ENCODE results near the gene FLNC.

The FLNC gene

GRCh38 chr7:128884561-128885369 lies 54.6 kb downstream of the FLNC start:
- no peaks in the 10 kb centered on the region for H3K27me3 ChIP-seq (ENCODE audit: low read depth, low read length)
- H3K27ac ChIP-seq (ENCODE audit: low read length), result no peak overlapping the region
- no peak overlapping the region for H3K4me3 ChIP-seq (ENCODE audit: low read depth in 1 of 2, low read length in 2 of 2)
- H3K4me1 ChIP-seq (ENCODE audit: control insufficient read depth in 1 of 2, insufficient read depth in 2 of 2, low read length in 2 of 2), result peaks cover 0 to 4% of the 10 kb centered on the region in 2 donors
- H3K9me3 ChIP-seq (ENCODE audit: control insufficient read depth in 1 of 2, low read length in 2 of 2), result no peaks in the 10 kb centered on the region
- no peaks in the 10 kb centered on the region for H3K36me3 ChIP-seq (ENCODE audit: control insufficient read depth in 1 of 2, insufficient read depth in 2 of 2, low read length in 2 of 2)

DNA sequence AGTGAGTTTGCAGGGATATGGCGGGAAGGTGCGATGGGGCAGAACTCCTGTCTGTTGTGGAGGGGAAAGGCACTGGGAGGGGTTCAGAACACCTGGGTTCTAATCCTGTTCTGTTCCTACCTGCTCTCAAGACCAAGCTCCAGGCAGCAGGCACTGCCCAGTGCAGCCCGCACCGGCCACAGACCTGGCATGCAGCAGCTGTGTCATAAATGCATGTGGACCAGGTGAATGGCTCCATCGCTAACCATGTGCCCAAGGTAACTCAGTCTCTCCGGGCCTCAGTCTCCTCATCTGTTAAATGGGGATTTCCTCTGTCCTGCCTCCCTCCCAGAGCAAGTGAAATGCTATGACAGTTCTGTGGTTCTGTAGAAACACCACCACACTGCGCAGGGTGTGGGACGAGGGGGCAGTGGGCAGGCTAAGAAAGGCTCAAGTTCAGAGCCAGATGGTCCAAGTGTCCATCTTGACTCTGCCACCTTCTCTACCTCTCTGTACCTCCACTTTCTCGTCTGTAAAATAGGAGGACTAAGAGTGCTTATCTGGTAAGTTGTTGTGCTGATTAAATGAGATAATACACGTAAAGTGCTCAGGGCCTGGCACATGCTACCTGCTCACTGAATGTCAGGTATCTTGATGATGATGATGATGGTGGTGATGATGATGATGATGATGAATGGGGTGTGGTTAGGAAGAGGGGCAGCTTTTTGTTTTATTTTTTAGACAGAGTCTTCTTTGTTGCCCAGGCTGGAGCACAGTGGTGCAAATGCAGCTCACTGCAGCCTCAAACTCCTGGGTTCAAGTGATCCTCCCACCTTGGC lies 55.4 kb downstream of the FLNC start:
- Histone ChIP-seq H3K27me3 (ENCODE audit: low read depth, low read length) (no peaks in the 10 kb centered on the region), H3K9me3 (ENCODE audit: control insufficient read depth in 1 of 2, low read length in 2 of 2) (no peaks in the 10 kb centered on the region), H3K27ac (ENCODE audit: low read length) (no peak overlapping the region), H3K4me1 (ENCODE audit: control insufficient read depth in 1 of 2, insufficient read depth in 2 of 2, low read length in 2 of 2) (no peaks in the 10 kb centered on the region), H3K4me3 (ENCODE audit: low read depth in 1 of 2, low read length in 2 of 2) (no peak overlapping the region), H3K36me3 (ENCODE audit: control insufficient read depth in 1 of 2, insufficient read depth in 2 of 2, low read length in 2 of 2) (no peaks in the 10 kb centered on the region)

- H3K27me3 ChIP-seq (ENCODE audit: low read depth, low read length), result no peaks in the 10 kb centered on the region
- H3K4me1 ChIP-seq (ENCODE audit: control insufficient read depth in 1 of 2, insufficient read depth in 2 of 2, low read length in 2 of 2), result no peaks in the 10 kb centered on the region
- H3K4me3 ChIP-seq (ENCODE audit: low read depth in 1 of 2, low read length in 2 of 2), result no peak overlapping the region
- no peaks in the 10 kb centered on the region for H3K9me3 ChIP-seq (ENCODE audit: control insufficient read depth in 1 of 2, low read length in 2 of 2)
- H3K27ac ChIP-seq (ENCODE audit: low read length), result no peak overlapping the region
- no peaks in the 10 kb centered on the region for H3K36me3 ChIP-seq (ENCODE audit: control insufficient read depth in 1 of 2, insufficient read depth in 2 of 2, low read length in 2 of 2)
Observed at GRCh38 chr7:128886391-128887168, 56.4 kb downstream of the FLNC start.

DNA sequence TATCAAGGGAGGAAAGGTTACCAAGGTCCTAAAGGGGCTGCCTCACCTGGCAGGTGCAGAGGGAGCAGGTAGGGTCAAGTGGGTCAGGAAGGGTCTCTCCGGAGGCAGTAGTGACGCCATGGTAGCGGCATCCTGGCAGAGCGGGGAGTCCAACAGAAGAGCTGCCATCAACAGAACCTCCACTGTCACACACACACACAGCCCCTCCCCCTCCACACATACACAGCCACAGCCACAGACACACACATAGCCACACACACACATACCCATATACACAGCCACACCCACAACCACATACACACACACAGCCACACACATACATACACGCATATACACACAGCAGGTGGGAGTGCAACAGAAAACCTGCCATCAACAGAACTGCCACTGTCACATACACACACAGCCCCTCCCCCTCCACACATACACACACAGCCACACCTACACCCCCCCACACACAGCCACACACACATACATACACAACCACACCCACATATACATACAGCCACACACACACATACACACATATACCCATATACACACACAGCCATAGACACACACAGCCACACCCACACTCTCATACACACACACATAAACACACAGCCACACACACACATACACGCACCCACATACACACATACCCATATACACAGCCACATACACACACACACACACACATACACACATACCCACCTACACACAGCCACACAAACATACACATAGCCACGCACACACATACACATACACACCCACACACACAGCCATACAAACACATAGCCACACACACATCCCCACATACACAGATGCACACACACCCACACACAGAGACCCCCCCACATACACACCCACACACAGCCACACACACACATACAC lies 57.2 kb downstream of the FLNC start:
- H3K27me3 ChIP-seq (ENCODE audit: low read depth, low read length), result no peaks in the 10 kb centered on the region
- H3K4me3 ChIP-seq (ENCODE audit: low read depth in 1 of 2, low read length in 2 of 2), result no peak overlapping the region
- H3K27ac ChIP-seq (ENCODE audit: low read length), result no peak overlapping the region
- H3K36me3 ChIP-seq (ENCODE audit: control insufficient read depth in 1 of 2, insufficient read depth in 2 of 2, low read length in 2 of 2), result no peaks in the 10 kb centered on the region
- H3K4me1 ChIP-seq (ENCODE audit: control insufficient read depth in 1 of 2, insufficient read depth in 2 of 2, low read length in 2 of 2), result no peaks in the 10 kb centered on the region
- H3K9me3 ChIP-seq (ENCODE audit: control insufficient read depth in 1 of 2, low read length in 2 of 2), result no peaks in the 10 kb centered on the region

DNA sequence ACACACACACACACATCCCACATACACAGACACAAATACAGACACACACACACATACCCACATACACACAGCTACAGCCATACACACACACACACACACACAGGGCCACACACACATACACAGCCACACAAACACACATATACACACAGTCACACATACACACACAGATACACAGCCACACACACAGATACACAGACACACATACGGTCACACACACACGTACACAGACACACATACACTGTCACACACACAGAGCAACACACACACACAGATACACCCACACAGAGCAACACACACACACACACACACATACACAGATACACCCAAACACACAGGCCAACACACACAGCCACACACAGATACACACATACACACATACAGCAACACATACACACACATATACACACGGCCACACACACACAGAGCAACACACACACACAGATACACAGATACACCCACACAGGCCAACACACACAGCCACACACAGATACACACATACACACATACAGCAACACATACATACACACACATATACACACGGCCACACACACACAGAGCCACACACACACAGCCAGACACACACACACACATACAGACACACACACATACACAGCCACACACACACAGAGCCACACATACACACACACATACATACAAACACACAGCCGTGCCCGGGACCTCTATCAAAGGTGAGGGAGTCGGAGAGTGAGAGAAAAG lies 58.0 kb downstream of the FLNC start:
- Histone ChIP-seq H3K4me3 (ENCODE audit: low read depth in 1 of 2, low read length in 2 of 2) (no peak overlapping the region), H3K27ac (ENCODE audit: low read length) (no peak overlapping the region), H3K36me3 (ENCODE audit: control insufficient read depth in 1 of 2, insufficient read depth in 2 of 2, low read length in 2 of 2) (no peaks in the 10 kb centered on the region), H3K9me3 (ENCODE audit: control insufficient read depth in 1 of 2, low read length in 2 of 2) (no peaks in the 10 kb centered on the region), H3K4me1 (ENCODE audit: control insufficient read depth in 1 of 2, insufficient read depth in 2 of 2, low read length in 2 of 2) (no peaks in the 10 kb centered on the region), H3K27me3 (ENCODE audit: low read depth, low read length) (no peaks in the 10 kb centered on the region)

DNA sequence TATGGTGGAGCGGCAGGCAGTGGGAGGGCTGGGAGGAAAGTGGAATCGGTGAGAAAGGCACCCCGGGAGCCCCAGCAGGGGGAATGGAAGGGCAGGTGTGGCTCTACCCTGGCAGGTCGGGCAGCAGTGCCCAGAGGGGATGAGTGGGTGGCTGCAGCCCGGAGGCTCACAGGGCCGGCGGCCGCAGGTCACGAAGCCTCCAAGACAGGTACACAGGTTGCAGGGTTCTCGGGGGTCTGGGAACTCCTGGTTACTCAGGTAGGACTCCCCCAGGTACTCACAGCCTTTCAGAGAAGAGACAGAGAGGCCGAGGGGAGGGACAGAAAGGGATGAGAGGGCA lies 58.5 kb downstream of the FLNC start:
- no peak overlapping the region for H3K4me3 ChIP-seq (ENCODE audit: low read depth in 1 of 2, low read length in 2 of 2)
- no peaks in the 10 kb centered on the region for H3K9me3 ChIP-seq (ENCODE audit: control insufficient read depth in 1 of 2, low read length in 2 of 2)
- H3K4me1 ChIP-seq (ENCODE audit: control insufficient read depth in 1 of 2, insufficient read depth in 2 of 2, low read length in 2 of 2), result no peaks in the 10 kb centered on the region
- no peaks in the 10 kb centered on the region for H3K27me3 ChIP-seq (ENCODE audit: low read depth, low read length)
- H3K36me3 ChIP-seq (ENCODE audit: control insufficient read depth in 1 of 2, insufficient read depth in 2 of 2, low read length in 2 of 2), result no peaks in the 10 kb centered on the region
- H3K27ac ChIP-seq (ENCODE audit: low read length), result no peak overlapping the region

DNA sequence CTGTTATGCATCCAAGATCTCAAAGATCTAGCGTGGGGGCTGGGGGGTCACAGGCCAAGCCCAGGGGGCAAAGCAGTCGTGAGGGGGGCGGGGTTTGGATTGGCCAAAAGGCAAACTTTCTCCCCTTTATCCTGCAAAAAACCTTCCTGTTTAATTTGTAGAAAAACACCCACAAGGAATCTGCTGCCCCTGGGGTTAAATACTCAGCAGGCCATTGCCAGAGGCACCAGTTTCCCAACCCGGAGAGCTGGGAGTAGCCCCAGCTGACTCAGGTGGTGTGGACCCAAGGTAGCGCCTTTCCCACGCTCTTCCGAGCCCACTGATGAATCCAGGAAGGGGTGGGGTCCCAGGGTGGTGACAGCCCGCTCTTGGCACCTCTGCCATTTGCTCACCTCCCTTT lies 58.9 kb downstream of the FLNC start:
- Histone ChIP-seq H3K36me3 (ENCODE audit: control insufficient read depth in 1 of 2, insufficient read depth in 2 of 2, low read length in 2 of 2) (no peaks in the 10 kb centered on the region), H3K27ac (ENCODE audit: low read length) (no peak overlapping the region), H3K4me1 (ENCODE audit: control insufficient read depth in 1 of 2, insufficient read depth in 2 of 2, low read length in 2 of 2) (no peaks in the 10 kb centered on the region), H3K9me3 (ENCODE audit: control insufficient read depth in 1 of 2, low read length in 2 of 2) (no peaks in the 10 kb centered on the region), H3K27me3 (ENCODE audit: low read depth, low read length) (no peaks in the 10 kb centered on the region), H3K4me3 (ENCODE audit: low read depth in 1 of 2, low read length in 2 of 2) (no peak overlapping the region)

- H3K4me1 ChIP-seq (ENCODE audit: control insufficient read depth in 1 of 2, insufficient read depth in 2 of 2, low read length in 2 of 2), result no peaks in the 10 kb centered on the region
- H3K4me3 ChIP-seq (ENCODE audit: low read depth in 1 of 2, low read length in 2 of 2), result peak overlapping the region in 1 of 2 donors; percentile 44
- H3K9me3 ChIP-seq (ENCODE audit: control insufficient read depth in 1 of 2, low read length in 2 of 2), result no peaks in the 10 kb centered on the region
- no peaks in the 10 kb centered on the region for H3K27me3 ChIP-seq (ENCODE audit: low read depth, low read length)
- no peak overlapping the region for H3K27ac ChIP-seq (ENCODE audit: low read length)
- H3K36me3 ChIP-seq (ENCODE audit: control insufficient read depth in 1 of 2, insufficient read depth in 2 of 2, low read length in 2 of 2), result no peaks in the 10 kb centered on the region
Observed at GRCh38 chr7:128890306-128891109, 60.3 kb downstream of the FLNC start.

DNA sequence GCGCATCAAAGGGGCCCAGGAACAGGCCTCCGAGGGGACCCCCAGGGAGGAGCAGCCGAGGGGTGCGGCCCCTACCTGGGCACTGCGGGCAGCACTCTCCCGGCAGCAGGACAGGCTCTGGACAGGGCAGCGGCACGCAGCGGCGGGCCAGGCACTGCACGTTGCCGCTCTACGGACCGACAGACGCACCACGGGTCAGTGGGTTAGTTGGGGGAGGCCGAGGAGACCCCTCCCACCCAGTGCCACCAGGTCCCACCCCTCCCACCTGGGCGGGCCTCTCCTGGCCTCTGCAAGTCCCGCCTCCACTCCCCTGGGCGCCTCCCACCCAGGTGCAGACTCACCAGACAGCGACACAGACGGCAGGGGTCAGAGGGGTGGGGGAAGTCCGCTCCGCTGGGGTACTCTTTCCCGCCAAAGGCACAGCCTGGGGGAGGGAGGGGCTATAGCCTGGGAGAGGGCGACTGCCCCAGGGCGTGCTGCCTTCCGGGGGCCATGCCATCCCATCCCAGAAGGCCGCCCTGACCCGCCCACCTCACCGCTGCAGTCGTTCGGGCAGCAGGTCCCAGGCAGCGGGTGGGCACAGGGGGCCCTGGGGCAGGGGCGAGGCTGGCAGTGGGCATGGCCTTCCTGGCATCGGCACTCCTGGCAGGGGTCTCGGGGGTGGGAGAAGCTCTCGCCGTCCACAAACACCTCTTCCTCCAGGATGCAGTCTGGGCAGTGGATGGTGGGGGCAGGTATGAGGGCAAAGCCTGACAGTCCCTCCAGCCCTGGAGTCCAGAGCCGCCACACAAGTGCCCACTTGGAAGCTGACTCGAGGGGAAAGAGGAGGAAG lies 61.1 kb downstream of the FLNC start:
- Histone ChIP-seq H3K27ac (ENCODE audit: low read length) (no peak overlapping the region), H3K4me1 (ENCODE audit: control insufficient read depth in 1 of 2, insufficient read depth in 2 of 2, low read length in 2 of 2) (no peaks in the 10 kb centered on the region), H3K27me3 (ENCODE audit: low read depth, low read length) (no peaks in the 10 kb centered on the region), H3K4me3 (ENCODE audit: low read depth in 1 of 2, low read length in 2 of 2) (peak overlapping the region in 1 of 2 donors; percentile 44), H3K36me3 (ENCODE audit: control insufficient read depth in 1 of 2, insufficient read depth in 2 of 2, low read length in 2 of 2) (no peaks in the 10 kb centered on the region), H3K9me3 (ENCODE audit: control insufficient read depth in 1 of 2, low read length in 2 of 2) (no peaks in the 10 kb centered on the region)
